ENCODE results near the gene OTUD4. TPM values are rescaled to one million over a fixed set of nuclear protein-coding genes. Genes with fewer than 3 reads are reported as not detected.

The OTUD4 gene
- total and polyA plus RNA-seq, 9 of the 15 experiments (the other 6 are each of a cell fraction or from before 2014, with no cell fraction given), result 4.2 to 29.0 (median 24.8) TPM

DNA sequence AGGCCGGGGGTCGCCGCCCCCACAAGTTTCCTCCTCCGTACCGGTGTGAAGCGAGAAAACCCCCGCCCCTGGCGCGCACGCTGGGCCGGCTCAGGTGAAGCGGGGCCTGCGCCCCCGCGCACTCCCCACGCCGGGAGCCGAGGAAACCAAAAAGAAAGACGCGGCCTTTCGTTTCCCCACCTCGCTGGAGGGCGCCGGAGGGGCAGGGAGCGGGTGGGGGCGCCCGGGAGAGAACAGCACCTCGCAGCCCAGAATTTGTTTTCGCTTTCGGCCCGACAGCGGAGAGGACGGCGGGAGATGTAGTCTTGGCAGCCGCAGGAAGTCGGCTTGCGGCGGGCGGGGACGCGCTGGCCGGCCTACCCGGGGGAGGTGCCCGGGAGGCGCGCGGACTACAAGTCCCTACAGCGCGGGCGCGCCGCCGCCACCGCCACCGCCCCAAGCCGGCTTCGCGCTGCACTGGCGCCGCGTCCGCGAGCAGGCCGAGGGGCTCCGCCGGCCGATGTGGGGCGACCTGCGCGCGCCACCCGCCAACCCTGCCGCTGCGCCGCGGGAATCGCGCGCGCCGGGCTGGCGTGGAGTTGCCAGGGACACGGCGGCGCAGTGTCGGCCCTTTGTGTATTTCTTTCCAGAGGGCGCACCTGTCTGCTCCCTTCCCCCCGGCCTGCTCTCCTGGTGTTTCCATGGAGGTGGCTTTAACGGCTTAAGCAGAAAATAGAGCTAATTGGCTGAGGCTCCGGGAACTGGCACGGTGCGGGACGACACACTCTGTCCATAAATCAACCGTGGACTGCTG, at the start of gene OTUD4 (continued):
- TF ChIP-seq, protein P1, sequence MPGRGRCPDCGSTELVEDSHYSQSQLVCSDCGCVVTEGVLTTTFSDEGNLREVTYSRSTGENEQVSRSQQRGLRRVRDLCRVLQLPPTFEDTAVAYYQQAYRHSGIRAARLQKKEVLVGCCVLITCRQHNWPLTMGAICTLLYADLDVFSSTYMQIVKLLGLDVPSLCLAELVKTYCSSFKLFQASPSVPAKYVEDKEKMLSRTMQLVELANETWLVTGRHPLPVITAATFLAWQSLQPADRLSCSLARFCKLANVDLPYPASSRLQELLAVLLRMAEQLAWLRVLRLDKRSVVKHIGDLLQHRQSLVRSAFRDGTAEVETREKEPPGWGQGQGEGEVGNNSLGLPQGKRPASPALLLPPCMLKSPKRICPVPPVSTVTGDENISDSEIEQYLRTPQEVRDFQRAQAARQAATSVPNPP (IDR thresholded peaks at IDR 0.05; ENCODE audit: borderline replicate concordance, insufficient read depth, insufficient read length), result no peak
- TF ChIP-seq PCBP2 (IDR thresholded peaks at IDR 0.05; ENCODE audit: low read depth, low read length, poor library complexity, severe bottlenecking), result no peak
- no peak for TF ChIP-seq KAT8 (IDR thresholded peaks at IDR 0.05; ENCODE audit: low read depth)
- TF ChIP-seq HDAC2 (IDR thresholded peaks at IDR 0.05), result no peak
- no peak for TF ChIP-seq SRSF3 (IDR thresholded peaks at IDR 0.05; ENCODE audit: insufficient read depth, low read length)
- TF ChIP-seq ZC3H4 (CRISPR knock-in tag; IDR thresholded peaks at IDR 0.05; ENCODE audit: borderline replicate concordance), result no peak
- TF ChIP-seq KDM5B (IDR thresholded peaks at IDR 0.05; ENCODE audit: insufficient replicate concordance, low read depth, low read length), result peak; percentile 36
- TF ChIP-seq ZNF780A (CRISPR knock-in tag; IDR thresholded peaks at IDR 0.05), result no peak
- TF ChIP-seq FOXJ2 (tag; IDR thresholded peaks at IDR 0.05), result no peak
- TF ChIP-seq, protein P2, sequence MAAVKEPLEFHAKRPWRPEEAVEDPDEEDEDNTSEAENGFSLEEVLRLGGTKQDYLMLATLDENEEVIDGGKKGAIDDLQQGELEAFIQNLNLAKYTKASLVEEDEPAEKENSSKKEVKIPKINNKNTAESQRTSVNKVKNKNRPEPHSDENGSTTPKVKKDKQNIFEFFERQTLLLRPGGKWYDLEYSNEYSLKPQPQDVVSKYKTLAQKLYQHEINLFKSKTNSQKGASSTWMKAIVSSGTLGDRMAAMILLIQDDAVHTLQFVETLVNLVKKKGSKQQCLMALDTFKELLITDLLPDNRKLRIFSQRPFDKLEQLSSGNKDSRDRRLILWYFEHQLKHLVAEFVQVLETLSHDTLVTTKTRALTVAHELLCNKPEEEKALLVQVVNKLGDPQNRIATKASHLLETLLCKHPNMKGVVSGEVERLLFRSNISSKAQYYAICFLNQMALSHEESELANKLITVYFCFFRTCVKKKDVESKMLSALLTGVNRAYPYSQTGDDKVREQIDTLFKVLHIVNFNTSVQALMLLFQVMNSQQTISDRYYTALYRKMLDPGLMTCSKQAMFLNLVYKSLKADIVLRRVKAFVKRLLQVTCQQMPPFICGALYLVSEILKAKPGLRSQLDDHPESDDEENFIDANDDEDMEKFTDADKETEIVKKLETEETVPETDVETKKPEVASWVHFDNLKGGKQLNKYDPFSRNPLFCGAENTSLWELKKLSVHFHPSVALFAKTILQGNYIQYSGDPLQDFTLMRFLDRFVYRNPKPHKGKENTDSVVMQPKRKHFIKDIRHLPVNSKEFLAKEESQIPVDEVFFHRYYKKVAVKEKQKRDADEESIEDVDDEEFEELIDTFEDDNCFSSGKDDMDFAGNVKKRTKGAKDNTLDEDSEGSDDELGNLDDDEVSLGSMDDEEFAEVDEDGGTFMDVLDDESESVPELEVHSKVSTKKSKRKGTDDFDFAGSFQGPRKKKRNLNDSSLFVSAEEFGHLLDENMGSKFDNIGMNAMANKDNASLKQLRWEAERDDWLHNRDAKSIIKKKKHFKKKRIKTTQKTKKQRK (IDR thresholded peaks at IDR 0.05; ENCODE audit: borderline replicate concordance, low read depth, low read length), result no peak
- TF ChIP-seq TEAD4 (IDR thresholded peaks at IDR 0.05; ENCODE audit: low read length), result no peak
- no peak for TF ChIP-seq TEAD4 (CRISPR knock-in tag; IDR thresholded peaks at IDR 0.05; ENCODE audit: borderline replicate concordance)
- TF ChIP-seq TCF3 (CRISPR knock-in tag; IDR thresholded peaks at IDR 0.05), result no peak
- TF ChIP-seq ZZZ3 (IDR thresholded peaks at IDR 0.05), result no peak
- peak; percentile 90 for TF ChIP-seq GABPA (tag; conservative IDR thresholded peaks at IDR 0.05; ENCODE audit: low read depth)
- TF ChIP-seq RCOR1 (IDR thresholded peaks at IDR 0.05; ENCODE audit: borderline replicate concordance in 1 of 2, low read depth in 2 of 2, low read length in 2 of 2), result peak in 1 of 2 experiments; percentile 22; a peak in 1 of 4 replicates
- TF ChIP-seq ZNF253 (CRISPR knock-in tag; conservative IDR thresholded peaks at IDR 0.05), result no peak
- no peak for TF ChIP-seq ZNF79 (CRISPR knock-in tag; IDR thresholded peaks at IDR 0.05; ENCODE audit: low read depth)
- TF ChIP-seq CCAR2 (IDR thresholded peaks at IDR 0.05; ENCODE audit: low read depth, low read length), result no peak
- no peak for TF ChIP-seq MCM3 (IDR thresholded peaks at IDR 0.05)
- no peak for TF ChIP-seq SPI1 (IDR thresholded peaks at IDR 0.05; ENCODE audit: borderline replicate concordance, low read depth, low read length)
- no peak for TF ChIP-seq POLR3G (IDR thresholded peaks at IDR 0.05; ENCODE audit: extremely low read depth, insufficient read length, insufficient replicate concordance)
- TF ChIP-seq LARP7 (IDR thresholded peaks at IDR 0.05), result no peak
- TF ChIP-seq, protein P3, sequence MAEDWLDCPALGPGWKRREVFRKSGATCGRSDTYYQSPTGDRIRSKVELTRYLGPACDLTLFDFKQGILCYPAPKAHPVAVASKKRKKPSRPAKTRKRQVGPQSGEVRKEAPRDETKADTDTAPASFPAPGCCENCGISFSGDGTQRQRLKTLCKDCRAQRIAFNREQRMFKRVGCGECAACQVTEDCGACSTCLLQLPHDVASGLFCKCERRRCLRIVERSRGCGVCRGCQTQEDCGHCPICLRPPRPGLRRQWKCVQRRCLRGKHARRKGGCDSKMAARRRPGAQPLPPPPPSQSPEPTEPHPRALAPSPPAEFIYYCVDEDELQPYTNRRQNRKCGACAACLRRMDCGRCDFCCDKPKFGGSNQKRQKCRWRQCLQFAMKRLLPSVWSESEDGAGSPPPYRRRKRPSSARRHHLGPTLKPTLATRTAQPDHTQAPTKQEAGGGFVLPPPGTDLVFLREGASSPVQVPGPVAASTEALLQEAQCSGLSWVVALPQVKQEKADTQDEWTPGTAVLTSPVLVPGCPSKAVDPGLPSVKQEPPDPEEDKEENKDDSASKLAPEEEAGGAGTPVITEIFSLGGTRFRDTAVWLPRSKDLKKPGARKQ (CRISPR knock-in tag; IDR thresholded peaks at IDR 0.05), result no peak

Data from K562 (cell line).